Measurements from ENCODE around the gene SCAMP1.

SCAMP1 gene

GRCh38 chr5:78496373-78496772 is 136.0 kb downstream of the SCAMP1 start:
- no peak for DNase-seq (ENCODE audit: low read depth)

GRCh38 chr5:78497573-78498533 is 137.4 kb downstream of the SCAMP1 start:
- DNase-seq (ENCODE audit: low read depth), result no peak

GRCh38 chr5:78499485-78499884 is 139.1 kb downstream of the SCAMP1 start:
- no peak for DNase-seq (ENCODE audit: low read depth)

- no peak for DNase-seq (ENCODE audit: low read depth)
Observed at GRCh38 chr5:78500028-78500427, 139.6 kb downstream of the SCAMP1 start.

- no peak for DNase-seq (ENCODE audit: low read depth)
Observed at GRCh38 chr5:78500871-78501270, 140.5 kb downstream of the SCAMP1 start.

GRCh38 chr5:78501411-78502352 is 141.3 kb downstream of the SCAMP1 start:
- peak; percentile 85 for DNase-seq (ENCODE audit: low read depth)

- no peak for DNase-seq (ENCODE audit: low read depth)
Observed at GRCh38 chr5:78503958-78504653, 143.7 kb downstream of the SCAMP1 start.

GRCh38 chr5:78504704-78505677 is 144.6 kb downstream of the SCAMP1 start:
- peak; percentile 99 for DNase-seq (ENCODE audit: low read depth)

- DNase-seq (ENCODE audit: low read depth), result no peak
Observed at GRCh38 chr5:78505860-78506259, 145.4 kb downstream of the SCAMP1 start.

- DNase-seq (ENCODE audit: low read depth), result no peak
Observed at GRCh38 chr5:78506261-78507024, 146.0 kb downstream of the SCAMP1 start.

- DNase-seq (ENCODE audit: low read depth), result no peak
Observed at GRCh38 chr5:78507531-78507930, 147.1 kb downstream of the SCAMP1 start.

- no peak for DNase-seq (ENCODE audit: low read depth)
Observed at GRCh38 chr5:78508186-78508765, 147.9 kb downstream of the SCAMP1 start.

GRCh38 chr5:78509145-78509865 is 148.9 kb downstream of the SCAMP1 start:
- DNase-seq (ENCODE audit: low read depth), result no peak

GRCh38 chr5:78509884-78510769 is 149.7 kb downstream of the SCAMP1 start:
- DNase-seq (ENCODE audit: low read depth), result no peak

- DNase-seq (ENCODE audit: low read depth), result no peak
Observed at GRCh38 chr5:78511121-78511906, 150.9 kb downstream of the SCAMP1 start.

GRCh38 chr5:78512435-78512834 is 152.0 kb downstream of the SCAMP1 start:
- DNase-seq (ENCODE audit: low read depth), result no peak

- DNase-seq (ENCODE audit: low read depth), result no peak
Observed at GRCh38 chr5:78513441-78513840, 153.0 kb downstream of the SCAMP1 start.

Measured in GM04503 (cell line).